Caki2 (cell line): ENCODE results near the gene ELFN2. TPM values are rescaled to one million over a fixed set of nuclear protein-coding genes. Genes with fewer than 3 reads are reported as not detected.
"Not testable (repeated sequence)": the region's sequence is repeated elsewhere in the genome, so short reads cannot be mapped to it uniquely, and the experiment has no call there.

Experiments
- DNase-seq: peaks from one replicate; pipeline ENCODE4 v3.0.0-alpha.2; 2015; ENCODE audit warnings: low read depth
- in situ Hi-C: cut with HindIII; loops from 2 replicates; pipeline ENCODE4 v1.10.0; 2016; ENCODE audit warnings: low sequenced_read_pairs, low pct_unique_long_range_greater_than_20kb, mixed read lengths
- total RNA-seq: library from RNA; depleted of rRNA; stranded (reverse); fragments of >200 nt; shearing (Covaris generic); gene quantifications from 2 replicates; pipeline ENCODE4 v1.2.3, GENCODE V29; 2014; ENCODE audit warnings: low replicate concordance

Gene ELFN2
- total RNA-seq, 1 experiment from 2014 or later, result 10.2 TPM

DNA sequence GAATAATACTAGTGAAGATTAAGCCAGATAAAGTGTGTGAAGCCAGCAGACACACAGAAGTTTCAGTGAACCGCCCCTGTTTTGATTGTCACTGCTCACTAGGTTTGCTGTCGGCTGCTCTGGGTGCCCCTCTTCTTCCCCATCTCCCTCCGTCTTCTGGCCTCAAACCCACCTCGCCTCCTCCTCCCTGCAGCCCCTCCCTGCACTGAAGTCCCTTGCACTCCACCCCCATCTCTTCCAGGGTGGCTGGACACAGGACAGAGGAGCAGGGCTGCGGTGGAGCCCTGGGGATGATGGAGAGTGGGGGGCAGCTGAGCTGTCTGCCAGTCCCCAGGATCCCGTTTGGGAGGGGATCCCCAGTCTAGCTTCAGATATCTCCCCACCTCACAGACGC, 91.5 kb downstream of the ELFN2 start:
- no peak for DNase-seq
- in situ Hi-C loops, result no loop called here

DNA sequence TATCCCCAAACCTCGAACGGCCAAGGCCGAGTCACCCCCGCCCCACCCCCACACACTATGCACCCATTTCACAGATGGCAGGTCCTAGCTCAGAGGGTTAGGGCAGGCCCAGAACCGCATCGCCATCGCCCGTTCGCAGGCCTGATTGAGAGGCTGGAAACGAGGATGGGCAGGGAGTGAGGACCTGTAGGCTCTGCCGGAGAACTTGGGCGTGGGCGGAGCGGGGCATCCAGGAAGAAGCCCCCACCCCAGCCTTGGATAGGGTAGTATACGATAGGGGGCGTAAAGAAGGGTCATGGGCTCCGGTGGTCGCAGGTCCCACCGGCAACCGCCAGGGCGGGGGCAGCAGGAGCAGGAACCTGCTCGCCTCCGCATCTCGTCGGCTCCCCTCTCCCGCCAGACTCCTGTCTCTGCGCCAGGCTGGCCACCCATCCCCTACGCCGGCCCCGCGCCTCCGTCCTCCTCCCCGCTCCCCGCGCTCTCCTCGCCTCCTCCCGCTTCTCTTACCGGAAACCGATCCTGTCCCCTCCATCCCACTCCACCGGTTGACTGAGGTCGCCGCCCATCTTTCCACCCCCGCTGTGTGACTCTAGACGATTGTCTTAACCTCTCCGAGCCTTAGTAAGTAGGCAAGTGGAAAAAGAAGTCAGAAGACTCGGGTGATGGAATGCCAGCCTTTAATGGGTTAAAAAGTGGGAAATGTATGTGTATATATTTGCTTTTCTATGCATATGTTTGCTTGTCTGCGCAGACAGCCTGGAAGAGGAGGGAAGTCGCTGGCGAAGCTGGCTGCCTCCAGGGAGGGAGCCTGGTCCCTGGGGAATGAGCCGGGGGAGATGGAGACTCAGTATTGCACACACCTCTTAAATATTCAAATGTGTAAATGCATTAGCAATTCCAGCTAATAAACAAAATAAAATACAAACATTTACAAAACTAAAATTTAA, 92.1 kb downstream of the ELFN2 start:
- DNase-seq, result no peak
- in situ Hi-C loops, result no loop called here

DNA sequence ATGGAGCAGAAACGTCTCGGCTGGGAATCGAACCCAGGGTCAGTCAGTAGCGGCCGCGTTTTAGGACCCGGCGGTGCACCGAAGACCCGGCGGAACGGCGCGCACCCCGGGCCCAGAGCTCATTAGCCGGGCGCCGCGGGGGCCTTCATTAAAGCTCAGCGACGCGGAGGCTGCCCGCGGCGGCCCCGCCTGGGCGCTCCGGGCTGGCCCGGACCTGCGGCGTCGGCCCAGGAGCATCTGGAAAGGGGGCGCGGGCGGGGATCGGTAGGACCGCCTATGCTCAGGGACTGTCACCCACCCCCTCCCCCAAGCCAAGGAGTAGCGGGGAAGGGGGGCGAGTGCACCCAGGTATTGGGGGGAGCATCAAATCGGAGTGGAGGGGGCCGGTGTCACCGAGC, 92.8 kb downstream of the ELFN2 start:
- DNase-seq, result no peak
- in situ Hi-C loops, result no loop called here

DNA sequence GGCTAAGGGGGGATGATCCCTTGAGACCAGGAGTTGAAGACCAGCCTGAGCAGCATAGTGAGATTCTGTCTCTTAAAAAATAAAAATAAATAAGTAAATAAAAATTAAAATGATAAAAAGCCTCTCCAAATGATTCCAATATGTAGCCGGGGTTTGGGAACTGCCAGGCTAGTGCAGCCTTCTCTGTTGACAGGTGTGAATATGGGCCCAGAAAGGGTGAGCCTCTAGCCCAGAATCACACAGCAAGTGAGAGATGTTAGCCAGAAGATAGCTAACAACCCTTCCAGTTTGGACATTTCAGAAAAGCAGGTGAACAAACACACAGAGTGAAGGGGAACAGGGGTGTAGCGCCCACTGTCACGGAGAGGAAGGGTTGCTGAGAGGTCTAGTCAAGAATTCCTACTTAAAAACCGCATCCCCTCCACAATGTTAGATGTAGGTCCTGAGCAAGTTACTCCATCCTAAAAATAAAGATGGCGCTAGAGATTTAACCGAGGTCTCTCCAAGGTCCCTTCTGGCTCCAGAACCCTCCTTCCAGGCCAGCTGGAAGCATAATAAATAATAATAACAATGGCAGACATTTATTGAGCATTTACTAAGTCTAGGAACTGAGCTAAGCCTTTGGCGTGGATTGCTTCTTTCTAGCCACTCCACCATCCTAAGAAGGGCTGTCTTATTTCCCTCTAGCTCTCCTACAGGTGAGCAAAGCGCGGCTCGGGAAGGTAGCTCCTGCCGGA, 93.4 kb downstream of the ELFN2 start:
- no peak for DNase-seq
- in situ Hi-C loops, result no loop called here

DNA sequence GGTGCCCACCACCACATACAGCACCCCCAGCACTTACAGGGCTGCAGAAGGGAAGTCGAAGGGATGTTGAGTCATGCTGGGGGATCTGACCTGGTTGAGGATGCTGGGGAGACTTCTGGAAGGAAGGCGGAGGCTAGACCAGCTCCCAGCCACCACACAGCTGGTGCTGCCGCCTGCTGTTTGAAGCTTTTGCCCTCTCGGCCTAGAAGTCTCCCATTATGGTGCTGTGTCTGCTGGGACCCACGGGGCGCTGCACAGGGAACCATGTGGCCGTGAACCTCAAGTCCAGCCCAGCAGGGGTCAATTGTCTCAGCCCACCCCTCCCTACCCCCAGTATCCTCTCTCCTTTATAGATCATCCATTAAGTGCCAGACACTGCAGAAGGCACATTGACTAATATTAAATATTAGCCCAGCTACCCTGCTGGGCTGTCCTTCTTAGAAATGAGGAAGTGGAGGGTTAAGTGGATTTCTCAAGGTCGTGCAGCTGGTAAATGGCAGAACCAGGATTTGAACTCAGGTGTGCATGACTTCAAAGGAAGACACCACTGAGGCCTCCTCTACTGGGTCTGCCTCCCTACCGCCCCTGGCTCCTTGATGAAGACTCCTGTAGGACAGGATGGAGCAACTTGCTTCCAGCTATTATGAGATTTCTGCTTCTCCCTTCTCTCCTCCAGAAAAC, 95.3 kb downstream of the ELFN2 start:
- DNase-seq, result peak; percentile 60
- in situ Hi-C loops, result no loop called here

DNA sequence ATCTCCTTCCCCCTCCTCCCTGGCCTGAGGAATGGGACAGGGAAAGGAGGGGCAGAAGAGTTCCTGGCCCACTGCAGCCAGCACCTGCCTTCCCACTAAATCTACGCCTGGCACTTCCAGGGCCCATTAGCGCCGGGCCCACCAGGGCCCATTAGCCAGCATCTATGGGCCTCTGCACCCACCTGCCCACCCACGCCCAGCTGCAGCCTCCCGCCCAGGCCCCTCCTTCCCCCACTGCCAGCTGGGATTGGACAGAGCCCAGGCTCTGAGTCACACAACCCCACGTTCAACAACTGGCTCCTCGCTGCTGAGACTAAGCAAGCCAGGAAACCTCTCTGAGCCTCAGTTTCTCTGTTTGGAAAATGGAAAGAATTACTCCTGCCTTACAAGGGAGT, 96.2 kb downstream of the ELFN2 start:
- in situ Hi-C loops, result no loop called here
- DNase-seq, result peak; percentile 57

DNA sequence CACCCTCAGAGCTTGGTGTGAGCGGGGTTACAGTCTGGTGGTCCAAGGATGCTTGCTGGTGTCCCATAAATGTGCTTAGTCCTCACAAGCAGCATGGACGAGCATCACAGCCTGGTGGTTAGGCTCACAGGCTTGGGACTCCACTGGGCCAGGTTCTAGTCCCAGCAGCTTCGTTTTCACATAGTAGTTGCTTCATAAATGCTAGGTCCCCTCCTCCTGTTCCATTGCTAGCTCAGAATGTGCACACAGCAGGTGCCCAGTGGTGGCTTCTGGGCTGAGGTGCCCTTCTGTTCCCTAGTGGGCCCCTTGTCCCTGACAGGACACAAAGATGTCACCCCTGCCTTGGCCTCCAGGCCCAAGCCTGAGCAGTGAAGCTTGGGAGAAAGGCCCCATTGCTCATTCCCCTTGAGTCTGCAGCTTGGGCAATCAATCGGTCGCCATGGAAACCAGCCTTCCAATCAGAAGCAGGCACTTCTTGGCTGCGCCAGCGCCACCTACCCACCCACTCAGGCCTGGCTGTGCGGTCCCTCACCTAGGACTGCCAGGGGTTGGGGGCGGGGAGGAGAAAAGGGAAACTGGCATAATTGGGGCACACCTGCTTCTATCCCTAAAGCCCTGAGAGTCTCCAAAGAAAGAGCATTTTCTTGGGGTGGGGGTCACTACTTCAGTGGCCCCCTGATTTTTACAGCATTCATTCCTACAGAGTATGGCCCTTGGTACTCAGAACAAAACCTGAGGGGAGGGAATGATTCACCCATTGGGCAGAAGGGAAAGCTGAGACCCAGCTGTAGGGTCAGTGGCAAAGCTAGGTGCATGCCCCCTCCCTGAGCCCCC, 96.9 kb downstream of the ELFN2 start:
- DNase-seq, result peak; percentile 90
- in situ Hi-C loops, result no loop called here

DNA sequence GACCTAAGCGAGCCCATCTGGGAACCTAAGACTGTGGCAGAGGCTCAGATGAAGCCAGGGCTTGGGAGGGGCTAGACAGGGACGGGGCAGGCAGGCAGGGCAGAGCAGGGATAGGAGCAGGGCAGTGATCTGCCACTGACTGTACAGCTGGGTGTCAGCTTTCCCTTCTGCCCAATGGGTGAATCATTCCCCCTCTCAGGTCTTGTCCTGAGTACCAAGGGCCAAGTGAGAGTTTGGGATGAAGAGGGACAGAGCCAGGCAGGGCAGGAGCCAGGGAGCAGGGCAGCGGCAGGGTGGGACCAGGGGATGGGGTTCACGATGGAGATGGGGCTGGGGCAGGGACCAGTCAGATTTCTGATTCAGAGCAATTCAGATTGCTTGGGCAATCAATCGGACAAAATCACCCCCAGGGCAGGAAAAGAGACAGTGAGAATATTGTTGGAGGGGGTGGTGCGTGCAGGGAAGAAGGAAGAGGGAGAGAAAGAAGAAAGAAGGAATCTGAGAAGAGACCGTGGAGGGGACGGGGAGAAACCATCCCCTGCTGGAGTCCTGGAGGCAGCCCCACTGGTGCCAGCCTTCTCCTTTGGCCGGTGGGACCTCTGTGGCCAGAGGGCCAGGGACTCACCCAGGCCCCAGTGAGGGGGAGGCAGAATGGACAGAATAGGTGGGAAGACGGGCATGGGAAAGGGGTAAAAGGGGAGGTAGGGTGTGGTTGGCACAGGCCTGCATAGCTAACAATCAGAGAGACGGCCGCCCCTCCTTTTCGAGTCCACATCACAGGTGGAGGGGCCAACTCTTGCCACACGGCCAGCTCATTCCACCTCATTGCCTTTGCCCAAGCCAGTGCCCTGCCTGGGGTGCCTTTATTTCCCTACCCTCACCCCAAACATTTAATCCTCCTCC, 97.8 kb downstream of the ELFN2 start:
- in situ Hi-C loops, result loop anchor here (10.0 kb wide), 2 partner anchors 65 to 145 kb away; partner anchors contain the start of gene C1QTNF6
- DNase-seq, result peak; percentile 54

DNA sequence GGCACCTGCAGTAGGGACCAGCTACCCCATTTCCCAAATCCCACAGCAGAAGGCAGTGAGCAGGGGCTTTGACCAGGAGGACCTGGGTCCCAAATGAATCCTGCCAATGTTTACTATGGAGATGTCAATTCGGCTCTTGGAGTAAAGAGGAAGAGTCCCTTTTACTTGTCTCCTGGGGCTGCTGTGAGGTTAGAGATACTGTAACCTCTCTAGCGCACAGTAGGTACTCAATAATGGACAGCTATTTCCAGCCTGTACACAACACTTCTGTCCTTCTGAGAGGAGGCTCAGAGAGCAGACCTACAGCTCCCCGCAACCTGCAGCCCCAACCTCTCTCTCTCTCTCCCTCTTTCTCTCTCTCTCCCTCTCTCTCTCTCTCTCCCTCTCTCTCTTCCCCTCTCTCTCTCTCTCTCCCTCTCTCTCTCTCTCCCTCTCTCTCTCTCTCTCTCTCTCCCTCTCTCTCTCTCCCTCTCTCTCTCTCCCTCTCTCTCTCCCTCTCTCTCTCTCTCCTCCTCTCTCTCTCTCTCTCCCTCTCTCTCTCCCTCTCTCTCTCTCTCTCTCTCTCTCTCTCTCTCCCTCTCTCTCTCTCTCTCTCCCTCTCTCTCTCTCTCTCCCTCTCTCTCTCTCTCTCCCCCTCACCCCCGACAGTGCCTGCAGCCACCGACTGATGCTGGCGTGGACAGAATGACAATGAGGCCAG, 98.6 kb downstream of the ELFN2 start:
- in situ Hi-C loops, result loop anchor here (10.0 kb wide), 2 partner anchors 66 to 144 kb away; partner anchors contain the start of gene C1QTNF6
- DNase-seq, result not testable (repeated sequence)

DNA sequence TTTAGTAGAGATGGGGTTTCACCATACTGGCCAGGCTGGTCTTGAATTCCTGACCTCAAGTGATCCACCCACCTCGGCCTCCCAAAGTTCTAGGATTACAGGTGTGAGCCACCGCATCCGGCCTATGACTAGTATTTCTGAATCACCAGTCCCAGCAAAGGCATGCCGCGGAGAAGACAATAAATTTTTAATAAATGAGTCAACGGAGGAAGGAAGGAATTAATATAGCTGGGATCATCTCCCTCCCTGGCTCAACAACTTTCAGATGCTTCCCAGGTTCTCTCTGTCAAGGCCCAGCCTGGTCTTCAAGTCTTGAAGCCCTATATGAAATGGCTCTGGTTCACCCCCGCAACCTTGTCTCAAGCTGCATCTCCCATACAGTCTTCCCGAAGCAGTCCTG, 99.3 kb downstream of the ELFN2 start:
- DNase-seq, result peak; percentile 67
- in situ Hi-C loops, result loop anchor here (10.0 kb wide), 2 partner anchors 67 to 143 kb away; partner anchors contain the start of gene C1QTNF6

DNA sequence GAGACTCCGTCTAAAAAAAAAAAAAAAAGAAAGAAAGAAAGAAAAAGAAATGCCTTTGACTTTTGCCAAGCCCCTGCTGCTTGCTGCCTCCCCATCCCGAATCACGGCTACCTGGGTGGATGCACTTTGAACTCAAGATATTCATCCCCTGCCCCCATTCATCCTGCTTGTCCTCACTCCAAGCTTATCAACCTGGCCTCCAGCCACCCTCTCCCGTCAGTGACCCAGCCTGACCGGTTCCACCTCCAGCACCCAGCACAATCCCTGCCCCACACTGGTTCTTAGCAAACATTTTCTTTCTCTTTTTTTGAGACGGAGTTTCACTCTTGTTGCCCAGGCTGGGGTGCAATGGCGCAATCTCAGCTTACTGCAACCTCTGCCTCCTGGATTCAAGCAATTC, 100.6 kb downstream of the ELFN2 start:
- no peak for DNase-seq
- in situ Hi-C loops, result loop anchor here (10.0 kb wide), 2 partner anchors 68 to 142 kb away; partner anchors contain the start of gene C1QTNF6

DNA sequence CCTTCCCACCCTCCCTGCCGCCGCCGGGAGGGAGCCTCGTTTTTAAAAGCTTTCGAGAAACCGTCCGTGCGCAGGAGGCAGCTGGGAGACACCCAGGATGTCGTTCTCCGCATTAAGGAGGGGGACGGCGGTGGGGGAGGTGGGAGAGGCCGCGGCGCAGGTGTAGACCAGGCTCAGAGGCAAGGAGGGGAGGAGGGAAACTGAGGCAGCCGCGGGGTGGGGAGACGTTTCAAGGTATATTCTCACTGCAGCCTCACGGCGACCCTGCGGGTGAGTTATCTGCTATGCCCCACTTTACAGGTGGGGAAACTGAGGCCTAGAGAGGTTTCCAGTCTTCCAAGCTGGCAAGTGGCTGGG, 102.3 kb downstream of the ELFN2 start:
- in situ Hi-C loops, result loop anchor here (10.0 kb wide), 2 partner anchors 70 to 140 kb away; partner anchors contain the start of gene C1QTNF6

DNA sequence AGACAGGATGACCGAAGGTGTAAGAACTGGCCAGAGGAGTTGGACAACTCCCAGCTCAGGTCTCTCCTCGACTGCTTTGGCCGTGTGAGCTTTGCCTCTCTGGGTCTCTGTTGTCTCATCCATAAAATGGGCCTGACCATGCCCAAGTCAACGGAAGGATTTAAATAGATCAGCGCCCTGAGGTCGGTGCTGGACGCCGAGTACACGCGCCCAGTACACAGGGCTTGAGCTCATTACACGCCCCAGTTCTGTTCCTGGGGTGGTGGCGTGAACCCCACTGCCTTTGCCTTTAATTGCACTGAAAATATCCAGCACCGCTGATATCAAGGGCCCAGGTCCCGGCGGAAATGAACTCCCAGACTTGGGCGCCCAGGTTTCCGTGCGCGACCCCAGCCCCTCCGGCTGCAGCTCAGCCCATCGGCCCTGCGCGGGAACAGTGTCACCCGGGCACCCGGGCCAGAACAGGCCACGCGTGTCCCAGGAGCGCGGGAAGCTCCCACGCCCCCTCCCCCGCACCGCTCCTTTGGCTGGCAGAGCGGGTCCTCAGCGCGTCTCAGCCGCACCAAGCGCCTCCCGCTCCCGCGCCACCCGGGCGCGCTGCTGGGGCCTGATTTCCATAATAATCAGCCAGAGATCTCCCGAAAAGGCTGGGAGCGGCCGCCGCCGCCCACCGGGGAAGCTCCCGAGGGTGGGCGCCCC, 102.8 kb downstream of the ELFN2 start:
- in situ Hi-C loops, result loop anchor here (10.0 kb wide), 2 partner anchors 70 to 140 kb away; partner anchors contain the start of gene C1QTNF6
- DNase-seq, result no peak

More for the DNA sequence above, 102.3 kb downstream of the ELFN2 start:
- DNase-seq, result no peak

DNA sequence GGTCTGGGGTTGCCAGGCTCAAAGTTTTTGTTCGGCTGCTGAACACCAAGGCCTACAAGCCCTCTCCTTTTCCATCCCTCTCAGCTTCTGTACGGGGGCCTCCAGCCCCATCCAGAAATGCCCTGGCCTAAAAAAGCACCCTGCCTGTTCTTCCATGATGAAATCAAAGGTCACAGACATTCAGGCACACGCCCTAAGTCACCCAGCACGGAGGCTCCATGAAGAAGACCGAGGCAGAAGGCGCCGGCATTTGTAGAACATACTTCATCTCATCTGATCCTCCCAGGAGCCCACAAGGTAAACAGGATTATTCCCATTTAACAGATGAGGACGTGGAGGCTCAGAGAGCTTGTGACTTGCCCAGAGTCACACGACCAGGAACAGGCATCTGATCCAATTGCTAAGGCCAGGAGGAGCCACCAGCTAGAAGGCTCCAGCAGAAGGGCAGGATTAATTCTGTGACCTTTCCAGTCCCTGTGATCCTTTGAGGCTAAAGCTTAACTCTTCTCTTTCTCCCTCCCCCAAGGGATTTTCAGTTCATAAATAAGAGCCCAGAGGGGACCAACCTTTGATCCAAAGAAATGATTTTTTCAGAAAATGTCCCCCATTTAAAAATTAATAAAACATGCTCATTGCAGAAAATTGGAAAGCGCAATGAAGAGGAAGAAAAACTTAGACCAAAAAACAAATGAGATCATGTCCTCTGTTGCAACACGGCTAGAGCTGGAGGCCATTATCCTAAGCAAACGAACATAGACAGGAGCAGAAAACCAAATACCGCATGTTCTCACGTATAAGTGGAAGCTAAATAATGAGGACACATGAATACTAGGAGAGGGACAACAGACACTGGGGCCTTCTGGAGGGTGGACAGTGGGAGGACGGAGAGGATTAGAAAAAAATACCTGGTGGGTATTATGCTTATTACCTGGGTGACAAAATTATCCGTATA, 106.3 kb downstream of the ELFN2 start:
- in situ Hi-C loops, result loop anchor here (10.0 kb wide), 2 partner anchors 74 to 136 kb away; partner anchors contain the start of gene C1QTNF6
- no peak for DNase-seq

DNA sequence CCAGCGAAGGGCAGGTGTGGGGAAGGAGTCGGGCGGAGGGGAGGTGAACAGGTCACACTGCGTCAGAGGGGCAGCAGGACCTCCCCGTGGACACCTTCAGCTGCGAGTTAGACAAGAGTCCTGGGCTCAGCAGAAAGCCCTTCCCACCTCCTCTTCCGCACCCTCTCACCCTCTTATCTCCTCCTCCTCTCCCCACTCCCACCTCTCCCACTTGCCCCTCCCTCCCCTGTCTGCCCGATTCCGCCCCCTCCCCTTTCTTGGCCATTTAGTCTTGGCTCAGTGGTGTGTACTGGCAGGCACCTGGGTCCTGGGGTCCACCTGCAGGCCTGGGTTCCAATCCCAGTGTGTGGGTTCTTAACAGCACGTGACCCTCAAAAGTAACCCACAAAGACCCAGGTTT, 107.8 kb downstream of the ELFN2 start:
- in situ Hi-C loops, result no loop called here
- DNase-seq, result no peak
